ENCODE measurements around the gene ISOC2.

DNA sequence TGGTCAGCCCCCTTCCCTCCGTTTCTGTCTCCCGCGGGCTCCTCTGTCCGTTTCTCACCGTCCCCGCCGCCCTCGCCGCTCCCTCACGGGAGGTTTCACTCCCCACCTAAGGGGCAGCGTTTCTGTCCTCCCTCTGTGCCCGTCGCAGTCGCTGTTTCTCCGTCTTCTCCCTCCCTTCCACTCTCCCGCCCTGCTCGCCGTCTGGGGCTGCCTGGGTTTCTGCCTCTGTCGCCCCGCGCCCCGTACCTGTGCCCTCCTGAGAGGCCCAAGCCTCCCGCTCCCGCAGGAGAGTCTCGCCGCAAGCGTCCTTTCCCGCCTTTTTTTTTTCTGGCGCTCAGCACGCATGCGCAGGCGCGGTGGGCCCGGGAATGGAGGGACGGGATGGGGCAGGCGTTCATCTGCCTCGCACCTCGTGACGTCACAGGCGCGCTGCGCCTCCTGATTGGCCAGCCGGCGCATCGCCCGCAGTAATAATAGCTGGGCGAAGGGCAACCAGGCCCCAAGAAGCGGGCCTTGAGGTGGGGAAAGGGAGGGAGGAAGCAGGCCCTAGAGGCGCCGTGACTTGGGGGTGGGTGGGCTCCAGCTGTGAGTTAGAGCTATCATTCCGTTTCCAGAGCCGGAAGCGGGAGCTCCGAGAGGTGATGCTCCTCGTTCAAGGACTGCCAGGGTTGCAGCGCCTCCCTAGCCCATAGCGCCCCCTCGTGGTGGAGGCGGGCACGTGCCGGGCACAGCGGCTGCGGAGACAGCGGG, 42.2 kb upstream of the ISOC2 start:
- TF ChIP-seq REST (IDR thresholded peaks at IDR 0.05) (no peak), POLR2A (IDR thresholded peaks at IDR 0.05; ENCODE audit: low read length) (no peak), RAD21 (conservative IDR thresholded peaks at IDR 0.05 in 1 of 2, IDR thresholded peaks at IDR 0.05 in 1 of 2) (peak; percentile 93 to 94), POLR2AphosphoS2 (conservative IDR thresholded peaks at IDR 0.05; ENCODE audit: low read length) (no peak), NR3C1 (IDR thresholded peaks at IDR 0.05) (no peak), USF2 (IDR thresholded peaks at IDR 0.05) (peak; percentile 57), BHLHE40 (IDR thresholded peaks at IDR 0.05; ENCODE audit: low read depth, low read length) (peak; percentile 74), CHD2 (IDR thresholded peaks at IDR 0.05; ENCODE audit: low read length, partially characterized antibody) (no peak), ZFP36 (IDR thresholded peaks at IDR 0.05; ENCODE audit: borderline replicate concordance, partially characterized antibody) (no peak), SMC3 (IDR thresholded peaks at IDR 0.05) (peak; percentile 84), CHD4 (IDR thresholded peaks at IDR 0.05; ENCODE audit: borderline replicate concordance) (no peak)
- TF ChIP-seq, protein P1, sequence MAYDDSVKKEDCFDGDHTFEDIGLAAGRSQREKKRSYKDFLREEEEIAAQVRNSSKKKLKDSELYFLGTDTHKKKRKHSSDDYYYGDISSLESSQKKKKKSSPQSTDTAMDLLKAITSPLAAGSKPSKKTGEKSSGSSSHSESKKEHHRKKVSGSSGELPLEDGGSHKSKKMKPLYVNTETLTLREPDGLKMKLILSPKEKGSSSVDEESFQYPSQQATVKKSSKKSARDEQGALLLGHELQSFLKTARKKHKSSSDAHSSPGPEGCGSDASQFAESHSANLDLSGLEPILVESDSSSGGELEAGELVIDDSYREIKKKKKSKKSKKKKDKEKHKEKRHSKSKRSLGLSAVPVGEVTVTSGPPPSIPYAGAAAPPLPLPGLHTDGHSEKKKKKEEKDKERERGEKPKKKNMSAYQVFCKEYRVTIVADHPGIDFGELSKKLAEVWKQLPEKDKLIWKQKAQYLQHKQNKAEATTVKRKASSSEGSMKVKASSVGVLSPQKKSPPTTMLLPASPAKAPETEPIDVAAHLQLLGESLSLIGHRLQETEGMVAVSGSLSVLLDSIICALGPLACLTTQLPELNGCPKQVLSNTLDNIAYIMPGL (CRISPR knock-in tag; IDR thresholded peaks at IDR 0.05; ENCODE audit: borderline replicate concordance), result no peak
- TF ChIP-seq, protein P2, sequence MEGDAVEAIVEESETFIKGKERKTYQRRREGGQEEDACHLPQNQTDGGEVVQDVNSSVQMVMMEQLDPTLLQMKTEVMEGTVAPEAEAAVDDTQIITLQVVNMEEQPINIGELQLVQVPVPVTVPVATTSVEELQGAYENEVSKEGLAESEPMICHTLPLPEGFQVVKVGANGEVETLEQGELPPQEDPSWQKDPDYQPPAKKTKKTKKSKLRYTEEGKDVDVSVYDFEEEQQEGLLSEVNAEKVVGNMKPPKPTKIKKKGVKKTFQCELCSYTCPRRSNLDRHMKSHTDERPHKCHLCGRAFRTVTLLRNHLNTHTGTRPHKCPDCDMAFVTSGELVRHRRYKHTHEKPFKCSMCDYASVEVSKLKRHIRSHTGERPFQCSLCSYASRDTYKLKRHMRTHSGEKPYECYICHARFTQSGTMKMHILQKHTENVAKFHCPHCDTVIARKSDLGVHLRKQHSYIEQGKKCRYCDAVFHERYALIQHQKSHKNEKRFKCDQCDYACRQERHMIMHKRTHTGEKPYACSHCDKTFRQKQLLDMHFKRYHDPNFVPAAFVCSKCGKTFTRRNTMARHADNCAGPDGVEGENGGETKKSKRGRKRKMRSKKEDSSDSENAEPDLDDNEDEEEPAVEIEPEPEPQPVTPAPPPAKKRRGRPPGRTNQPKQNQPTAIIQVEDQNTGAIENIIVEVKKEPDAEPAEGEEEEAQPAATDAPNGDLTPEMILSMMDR (IDR thresholded peaks at IDR 0.05), result peak; percentile 95
- TF ChIP-seq, protein P3, sequence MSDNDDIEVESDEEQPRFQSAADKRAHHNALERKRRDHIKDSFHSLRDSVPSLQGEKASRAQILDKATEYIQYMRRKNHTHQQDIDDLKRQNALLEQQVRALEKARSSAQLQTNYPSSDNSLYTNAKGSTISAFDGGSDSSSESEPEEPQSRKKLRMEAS (IDR thresholded peaks at IDR 0.05), result peak; percentile 100

All from A549 (cell line).